SK-N-SH treated with all-trans-retinoic acid at 6 μM for 48 hours (cell line): ENCODE data around the gene SPATA18.

Experiments used
- ATAC-seq: fragments of 200-7000 bp; cut with Tn5 transposase; 3 replicates; pipeline ENCODE4 v1.9.1; 2020; ENCODE audit warnings: mild to moderate bottlenecking, moderate library complexity
- ARNTL ChIP-seq: fragments of 450-650 bp; formaldehyde crosslinking; IDR thresholded peaks from 2 replicates; pipeline ENCODE4 v1.5.0; 2020; ENCODE audit warnings: low read depth, mild to moderate bottlenecking, moderate library complexity, borderline replicate concordance
- BACH2 ChIP-seq: fragments of 250-450 bp; sonication (Bioruptor Pico); IDR thresholded peaks from 2 replicates; pipeline ENCODE4 v1.9.0; 2021; ENCODE audit warnings: mild to moderate bottlenecking, borderline replicate concordance
- CREB5 ChIP-seq: fragments of 250-450 bp; sonication (Bioruptor Pico); IDR thresholded peaks from 2 replicates; pipeline ENCODE4 v1.5.1; 2020; ENCODE audit warnings: low read depth, mild to moderate bottlenecking, moderate library complexity
- CSDC2 ChIP-seq: fragments of 250-450 bp; sonication (Bioruptor Pico); IDR thresholded peaks from 2 replicates; pipeline ENCODE4 v1.5.0; 2020; ENCODE audit warnings: mild to moderate bottlenecking, moderate library complexity
- ESRRG ChIP-seq: fragments of 250-450 bp; sonication (Bioruptor Pico); IDR thresholded peaks from 2 replicates; pipeline ENCODE4 v1.6.1; 2021; ENCODE audit warnings: mild to moderate bottlenecking
- GLIS3 ChIP-seq: fragments of 250-450 bp; sonication (Bioruptor Pico); IDR thresholded peaks from 2 replicates; pipeline ENCODE4 v1.5.0; 2020; ENCODE audit warnings: mild to moderate bottlenecking, moderate library complexity
- ISL1 ChIP-seq: fragments of 250-450 bp; sonication (Bioruptor Pico); IDR thresholded peaks from 2 replicates; pipeline ENCODE4 v2.1.2; 2022; ENCODE audit warnings: mild to moderate bottlenecking, moderate library complexity
- OSR1 ChIP-seq: fragments of 250-450 bp; sonication (Bioruptor Pico); IDR thresholded peaks from 2 replicates; pipeline ENCODE4 v1.8.0; 2022; ENCODE audit warnings: moderate library complexity, mild to moderate bottlenecking, inconsistent platforms
- PATZ1 ChIP-seq: fragments of 250-450 bp; sonication (Bioruptor Pico); IDR thresholded peaks from 2 replicates; pipeline ENCODE4 v1.8.0; 2020; ENCODE audit warnings: mild to moderate bottlenecking, moderate library complexity, borderline replicate concordance
- POU6F1 ChIP-seq: fragments of 250-450 bp; sonication (Bioruptor Pico); IDR thresholded peaks from 2 replicates; pipeline ENCODE4 v1.8.0; 2021; ENCODE audit warnings: low read depth, mild to moderate bottlenecking, moderate library complexity, borderline replicate concordance
- RARB ChIP-seq: fragments of 250-450 bp; sonication (Bioruptor Pico); IDR thresholded peaks from 2 replicates; pipeline ENCODE4 v1.8.0; 2021; ENCODE audit warnings: mild to moderate bottlenecking, moderate library complexity
- SNAI2 ChIP-seq: fragments of 250-450 bp; sonication (Bioruptor Pico); IDR thresholded peaks from 2 replicates; pipeline ENCODE4 v1.5.0; 2020; ENCODE audit warnings: mild to moderate bottlenecking, moderate library complexity
- TCF4 ChIP-seq: fragments of 250-450 bp; sonication (Bioruptor Pico); IDR thresholded peaks from 2 replicates; pipeline ENCODE4 v1.8.0; 2021; ENCODE audit warnings: mild to moderate bottlenecking, moderate library complexity, borderline replicate concordance
- TOX ChIP-seq: fragments of 250-450 bp; sonication (Bioruptor Pico); IDR thresholded peaks from 2 replicates; pipeline ENCODE4 v1.8.0; 2021; ENCODE audit warnings: mild to moderate bottlenecking, moderate library complexity, borderline replicate concordance
- TSHZ2 ChIP-seq: fragments of 250-450 bp; sonication (Bioruptor Pico); IDR thresholded peaks from 2 replicates; pipeline ENCODE4 v1.5.0; 2020; ENCODE audit warnings: mild to moderate bottlenecking, moderate library complexity
- ZC3H10 ChIP-seq: fragments of 250-450 bp; sonication (Bioruptor Pico); IDR thresholded peaks from 2 replicates; pipeline ENCODE4 v1.5.1; 2021; ENCODE audit warnings: mild to moderate bottlenecking, moderate library complexity
- ZFP3 ChIP-seq: fragments of 250-450 bp; sonication (Bioruptor Pico); IDR thresholded peaks from 2 replicates; pipeline ENCODE4 v1.5.0; 2020; ENCODE audit warnings: mild to moderate bottlenecking, moderate library complexity
- ZFP30 ChIP-seq: fragments of 450-650 bp; formaldehyde crosslinking; IDR thresholded peaks from 2 replicates; pipeline ENCODE4 v1.5.0; 2022; ENCODE audit warnings: mild to moderate bottlenecking, moderate library complexity
- ZNF565 ChIP-seq: fragments of 450-650 bp; formaldehyde crosslinking; conservative IDR thresholded peaks from 2 replicates; pipeline ENCODE4 v1.5.0; 2020; ENCODE audit warnings: low read depth, mild to moderate bottlenecking, moderate library complexity
- ZNF70 ChIP-seq: fragments of 450-650 bp; formaldehyde crosslinking; IDR thresholded peaks from 2 replicates; pipeline ENCODE4 v1.5.0; 2020; ENCODE audit warnings: mild to moderate bottlenecking, moderate library complexity
- ZNF8 ChIP-seq: fragments of 450-650 bp; formaldehyde crosslinking; IDR thresholded peaks from 2 replicates; pipeline ENCODE4 v1.5.0; 2020; ENCODE audit warnings: mild to moderate bottlenecking, moderate library complexity

SPATA18 gene

GRCh38 chr4:52106191-52106590, 55.1 kb downstream of the SPATA18 start (continued):
- TF ChIP-seq ZC3H10 (CRISPR knock-in tag) (no peak), RARB (no peak)

- TF ChIP-seq ZNF8 (CRISPR knock-in tag) (no peak), SNAI2 (CRISPR knock-in tag) (no peak), ARNTL (CRISPR knock-in tag) (no peak), RARB (no peak), ZFP3 (CRISPR knock-in tag) (no peak), PATZ1 (CRISPR knock-in tag) (no peak), ESRRG (CRISPR knock-in tag) (no peak), OSR1 (CRISPR knock-in tag) (no peak), TSHZ2 (CRISPR knock-in tag) (no peak), ZFP30 (no peak), ISL1 (CRISPR knock-in tag) (no peak), TOX (CRISPR knock-in tag) (no peak), CREB5 (CRISPR knock-in tag) (no peak), ZNF565 (CRISPR knock-in tag) (no peak), CSDC2 (CRISPR knock-in tag) (no peak)
- peak; percentile 91 for ATAC-seq
Observed at GRCh38 chr4:52106660-52107059, 55.6 kb downstream of the SPATA18 start.

- no peak for ATAC-seq
- TF ChIP-seq ARNTL (CRISPR knock-in tag) = no peak
- TF ChIP-seq ZFP3 (CRISPR knock-in tag) = no peak
- TF ChIP-seq ZC3H10 (CRISPR knock-in tag) = no peak
- no peak for TF ChIP-seq CSDC2 (CRISPR knock-in tag)
- TF ChIP-seq TOX (CRISPR knock-in tag) = no peak
- TF ChIP-seq ZNF70 (CRISPR knock-in tag) = no peak
- no peak for TF ChIP-seq ZNF8 (CRISPR knock-in tag)
- TF ChIP-seq ZFP30 = no peak
- no peak for TF ChIP-seq ZNF565 (CRISPR knock-in tag)
- no peak for TF ChIP-seq SNAI2 (CRISPR knock-in tag)
- no peak for TF ChIP-seq POU6F1 (CRISPR knock-in tag)
- TF ChIP-seq PATZ1 (CRISPR knock-in tag) = no peak
- TF ChIP-seq TSHZ2 (CRISPR knock-in tag) = no peak
- TF ChIP-seq RARB = no peak
- TF ChIP-seq GLIS3 (CRISPR knock-in tag) = no peak
- no peak for TF ChIP-seq ISL1 (CRISPR knock-in tag)
- TF ChIP-seq TCF4 = no peak
- no peak for TF ChIP-seq OSR1 (CRISPR knock-in tag)
- no peak for TF ChIP-seq BACH2 (CRISPR knock-in tag)
- TF ChIP-seq, all 23 proteins: peak for 0
Observed at GRCh38 chr4:52107336-52107735, 56.2 kb downstream of the SPATA18 start.
